Measurements from ENCODE around the gene PREX1. TPM values are rescaled to one million over a fixed set of nuclear protein-coding genes. Genes with fewer than 3 reads are reported as not detected.

The PREX1 gene
- total RNA-seq, 1 donor from 2014 or later: 235 TPM

DNA sequence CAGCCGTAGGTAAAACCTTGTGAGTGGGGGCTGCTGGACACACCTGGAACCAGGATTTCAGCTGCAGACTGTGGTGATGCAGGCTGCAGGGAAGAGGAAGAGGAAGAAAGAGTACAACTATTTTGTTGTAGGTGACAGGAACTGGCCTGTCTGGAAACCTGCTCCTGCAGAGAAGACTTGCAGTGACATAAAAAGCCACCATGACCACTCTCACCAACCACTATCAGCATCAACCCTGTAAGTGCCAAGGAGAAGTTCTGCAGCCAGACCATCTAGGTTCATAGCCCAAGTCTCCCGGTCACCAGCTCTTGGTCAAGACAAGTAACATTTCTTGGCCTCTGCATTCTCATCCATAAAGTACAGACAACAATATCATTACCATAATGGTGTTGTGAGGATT lies 91.2 kb downstream of the PREX1 start:
- H3K36me3 Mint-ChIP-seq (ENCODE audit: unreplicated experiment): peaks cover 9% of the 10 kb centered on the region
- peaks cover 30% of the 10 kb centered on the region for H3K9me3 Mint-ChIP-seq (ENCODE audit: unreplicated experiment)
- peaks cover 16% of the 10 kb centered on the region for H3K27me3 Mint-ChIP-seq (ENCODE audit: unreplicated experiment)
- TF ChIP-seq, protein P1, sequence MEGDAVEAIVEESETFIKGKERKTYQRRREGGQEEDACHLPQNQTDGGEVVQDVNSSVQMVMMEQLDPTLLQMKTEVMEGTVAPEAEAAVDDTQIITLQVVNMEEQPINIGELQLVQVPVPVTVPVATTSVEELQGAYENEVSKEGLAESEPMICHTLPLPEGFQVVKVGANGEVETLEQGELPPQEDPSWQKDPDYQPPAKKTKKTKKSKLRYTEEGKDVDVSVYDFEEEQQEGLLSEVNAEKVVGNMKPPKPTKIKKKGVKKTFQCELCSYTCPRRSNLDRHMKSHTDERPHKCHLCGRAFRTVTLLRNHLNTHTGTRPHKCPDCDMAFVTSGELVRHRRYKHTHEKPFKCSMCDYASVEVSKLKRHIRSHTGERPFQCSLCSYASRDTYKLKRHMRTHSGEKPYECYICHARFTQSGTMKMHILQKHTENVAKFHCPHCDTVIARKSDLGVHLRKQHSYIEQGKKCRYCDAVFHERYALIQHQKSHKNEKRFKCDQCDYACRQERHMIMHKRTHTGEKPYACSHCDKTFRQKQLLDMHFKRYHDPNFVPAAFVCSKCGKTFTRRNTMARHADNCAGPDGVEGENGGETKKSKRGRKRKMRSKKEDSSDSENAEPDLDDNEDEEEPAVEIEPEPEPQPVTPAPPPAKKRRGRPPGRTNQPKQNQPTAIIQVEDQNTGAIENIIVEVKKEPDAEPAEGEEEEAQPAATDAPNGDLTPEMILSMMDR (IDR thresholded peaks at IDR 0.05; ENCODE audit: partially characterized antibody, unreplicated experiment): no peak
- peaks cover 32% of the 10 kb centered on the region for H3K4me1 Mint-ChIP-seq (ENCODE audit: low read depth, unreplicated experiment)
- H3K4me3 Mint-ChIP-seq (ENCODE audit: unreplicated experiment): peak overlapping the region; percentile 25
- H3K27ac Mint-ChIP-seq (ENCODE audit: unreplicated experiment): no peak overlapping the region
- DNase-seq: no peak

DNA sequence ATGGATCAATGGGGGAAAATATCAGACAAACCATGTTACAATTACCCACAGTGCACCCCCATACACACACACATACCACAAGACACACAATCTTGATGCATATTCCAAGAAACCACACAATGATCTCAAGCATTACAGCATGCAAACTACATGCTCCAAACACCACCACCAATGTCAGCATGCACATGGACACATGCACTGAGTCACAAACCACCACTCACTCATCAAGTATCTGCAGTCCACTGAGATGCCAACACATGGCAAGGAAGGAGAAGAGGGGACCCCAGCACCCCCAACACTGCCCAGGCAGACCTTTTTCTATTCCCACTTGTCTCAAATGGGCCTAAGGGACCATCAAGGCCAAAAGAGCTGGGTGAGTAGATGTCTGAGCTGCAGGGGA lies 91.6 kb downstream of the PREX1 start:
- H3K36me3 Mint-ChIP-seq (ENCODE audit: unreplicated experiment): peaks cover 7% of the 10 kb centered on the region
- no peak overlapping the region for H3K4me3 Mint-ChIP-seq (ENCODE audit: unreplicated experiment)
- H3K9me3 Mint-ChIP-seq (ENCODE audit: unreplicated experiment): peaks cover 30% of the 10 kb centered on the region

DNA sequence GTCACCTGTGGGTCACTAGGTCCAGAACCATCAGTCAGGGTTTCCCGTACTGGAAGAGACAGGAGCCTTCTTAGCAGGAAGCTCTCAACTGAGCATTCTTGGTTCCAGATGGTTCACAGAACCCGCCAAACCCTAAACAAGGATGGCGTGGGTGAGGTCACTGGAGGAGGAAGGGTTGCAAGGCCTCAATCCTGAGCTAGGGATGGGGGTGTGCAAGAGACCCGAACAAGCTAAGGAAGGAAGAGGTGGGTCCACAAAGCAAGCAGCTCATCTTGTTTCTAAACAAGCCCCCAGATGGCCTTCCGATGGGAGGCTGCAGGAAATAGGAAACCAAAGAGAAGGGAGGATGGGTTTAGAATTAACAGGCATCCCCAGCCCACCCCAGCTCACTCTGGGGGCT lies 92.7 kb downstream of the PREX1 start:
- Mint-ChIP-seq H3K36me3 (ENCODE audit: unreplicated experiment) (peaks cover 14% of the 10 kb centered on the region), H3K9me3 (ENCODE audit: unreplicated experiment) (peaks cover 31% of the 10 kb centered on the region), H3K4me1 (ENCODE audit: low read depth, unreplicated experiment) (peaks cover 38% of the 10 kb centered on the region), H3K27ac (ENCODE audit: unreplicated experiment) (no peak overlapping the region), H3K27me3 (ENCODE audit: unreplicated experiment) (peaks cover 17% of the 10 kb centered on the region), H3K4me3 (ENCODE audit: unreplicated experiment) (no peak overlapping the region)
- TF ChIP-seq, protein P1 (IDR thresholded peaks at IDR 0.05; ENCODE audit: partially characterized antibody, unreplicated experiment): no peak
- no peak for DNase-seq

More for the DNA sequence above, 91.6 kb downstream of the PREX1 start:
- Mint-ChIP-seq H3K27ac (ENCODE audit: unreplicated experiment) (no peak overlapping the region), H3K27me3 (ENCODE audit: unreplicated experiment) (peaks cover 12% of the 10 kb centered on the region), H3K4me1 (ENCODE audit: low read depth, unreplicated experiment) (peaks cover 32% of the 10 kb centered on the region)
- TF ChIP-seq, protein P1 (IDR thresholded peaks at IDR 0.05; ENCODE audit: partially characterized antibody, unreplicated experiment): no peak
- no peak for DNase-seq

DNA sequence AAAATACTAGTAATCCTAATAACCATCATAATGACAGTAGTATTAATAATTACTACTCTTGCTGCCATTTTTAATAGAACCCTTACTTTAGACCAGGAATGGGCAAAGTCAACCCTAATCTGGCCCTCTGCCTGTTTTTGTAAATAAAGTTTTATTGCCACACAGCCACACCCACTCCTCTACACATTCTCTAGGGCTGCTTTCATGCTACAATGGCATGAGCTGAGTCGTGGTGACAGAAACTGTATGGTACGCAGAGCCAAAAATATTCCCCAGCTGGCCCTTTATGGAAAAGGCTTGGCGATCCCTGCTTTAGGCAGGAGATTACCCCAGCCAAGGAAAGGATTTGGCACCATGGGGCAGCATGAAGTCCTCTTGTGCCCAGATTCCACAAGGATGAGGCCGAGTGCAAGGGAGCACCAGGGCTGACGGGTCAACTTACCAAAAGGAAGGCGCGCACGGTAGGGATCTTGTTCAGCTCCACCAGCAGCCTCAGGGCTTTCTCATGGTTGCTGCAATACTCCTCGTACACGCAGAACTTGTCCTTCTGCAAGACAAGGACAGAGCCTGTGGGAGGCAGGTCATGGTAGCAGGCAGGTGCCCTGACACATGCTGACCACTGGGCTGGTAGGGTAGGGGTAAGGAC lies 93.6 kb downstream of the PREX1 start:
- TF ChIP-seq, protein P1 (IDR thresholded peaks at IDR 0.05; ENCODE audit: partially characterized antibody, unreplicated experiment): no peak
- H3K9me3 Mint-ChIP-seq (ENCODE audit: unreplicated experiment): peaks cover 37% of the 10 kb centered on the region
- H3K36me3 Mint-ChIP-seq (ENCODE audit: unreplicated experiment): peaks cover 15% of the 10 kb centered on the region
- H3K27me3 Mint-ChIP-seq (ENCODE audit: unreplicated experiment): peaks cover 15% of the 10 kb centered on the region
- H3K4me3 Mint-ChIP-seq (ENCODE audit: unreplicated experiment): no peak overlapping the region
- no peak for DNase-seq
- H3K4me1 Mint-ChIP-seq (ENCODE audit: low read depth, unreplicated experiment): peaks cover 42% of the 10 kb centered on the region
- no peak overlapping the region for H3K27ac Mint-ChIP-seq (ENCODE audit: unreplicated experiment)

DNA sequence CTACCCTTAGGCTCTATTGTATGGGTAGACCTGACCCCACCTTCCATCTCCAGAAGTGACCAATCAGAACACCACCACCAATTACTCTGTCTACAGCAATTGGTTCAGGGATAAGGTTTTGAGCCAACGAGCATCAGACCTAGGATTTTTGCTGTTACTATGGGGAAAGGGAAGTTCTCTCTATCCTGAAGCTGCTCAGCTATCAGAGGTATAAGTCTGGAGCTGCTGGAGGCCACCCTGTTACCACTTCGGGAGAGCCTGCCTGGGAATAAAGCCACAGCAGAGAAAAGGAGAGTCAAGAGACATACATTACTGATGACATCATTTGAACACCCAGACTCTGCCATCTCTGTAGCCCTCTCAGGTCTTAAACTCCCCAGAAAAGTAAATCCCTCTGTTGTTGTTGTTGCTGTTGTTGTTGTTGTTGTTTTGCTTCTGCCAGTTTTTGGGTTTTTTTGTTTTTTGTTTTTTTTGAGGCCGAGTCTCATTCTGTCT lies 94.5 kb downstream of the PREX1 start:
- TF ChIP-seq, protein P1 (IDR thresholded peaks at IDR 0.05; ENCODE audit: partially characterized antibody, unreplicated experiment): no peak
- no peak overlapping the region for H3K27ac Mint-ChIP-seq (ENCODE audit: unreplicated experiment)
- H3K9me3 Mint-ChIP-seq (ENCODE audit: unreplicated experiment): peaks cover 32% of the 10 kb centered on the region

More for the DNA sequence above, 94.5 kb downstream of the PREX1 start:
- H3K27me3 Mint-ChIP-seq (ENCODE audit: unreplicated experiment): peaks cover 11% of the 10 kb centered on the region
- DNase-seq: no peak
- peaks cover 15% of the 10 kb centered on the region for H3K36me3 Mint-ChIP-seq (ENCODE audit: unreplicated experiment)
- H3K4me3 Mint-ChIP-seq (ENCODE audit: unreplicated experiment): no peak overlapping the region
- H3K4me1 Mint-ChIP-seq (ENCODE audit: low read depth, unreplicated experiment): peaks cover 35% of the 10 kb centered on the region
